Body of pancreas (tissue), 4 donors: ENCODE data around the gene PITRM1.

Source experiments
- CTCF ChIP-seq, 7 experiments: fragments of 450-650 bp in 4 of 7; fragments of 200-600 bp in 3 of 7; sonication (generic) in 3 of 7; IDR thresholded peaks; one replicate each; pipeline ENCODE4 v1.5.1; 2016 to 2019; ENCODE audit warnings: antibody characterized with exemption in 7 of 7
- POLR2A ChIP-seq, 3 donors: fragments of 450-650 bp; IDR thresholded peaks; one replicate each; pipeline ENCODE4 v1.6.1; 2016; ENCODE audit warnings: antibody characterized with exemption in 3 of 3, mild to moderate bottlenecking in 2 of 3

DNA sequence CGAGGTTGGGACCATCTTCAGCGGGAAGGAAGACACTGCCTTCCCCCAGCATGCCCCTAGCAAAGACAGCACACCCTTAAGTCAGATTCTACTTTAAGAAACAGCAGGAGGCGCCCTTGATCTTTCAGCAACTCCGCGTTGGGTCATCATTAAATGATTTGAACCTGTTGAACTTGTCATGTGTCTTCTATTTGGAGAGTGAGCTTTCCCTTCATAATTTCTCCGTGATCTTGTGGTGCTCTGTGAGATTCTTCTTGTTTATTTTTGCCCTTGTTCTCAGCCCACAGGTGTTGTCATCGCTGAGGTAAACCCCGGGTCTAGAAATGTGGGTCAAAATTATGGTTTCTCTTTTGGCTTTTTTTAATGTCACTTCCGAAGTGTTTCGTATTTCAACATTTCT is 49.5 kb upstream of the PITRM1 start:
- peak in 1 of 7 experiments; percentile 5 for TF ChIP-seq CTCF (IDR thresholded peaks at IDR 0.05)
- TF ChIP-seq POLR2A (IDR thresholded peaks at IDR 0.05), result no peak
